NCI-H1105 treated with DMSO at 0.1 percent for 48 hours (cell line): ENCODE results near the gene TUBA3E.
"Not testable (repeated sequence)": the region's sequence is repeated elsewhere in the genome, so short reads cannot be mapped to it uniquely, and the experiment has no call there.

Experiments
- DNase-seq: peaks from one replicate; lab custom pipeline; 2025; lab: John Stamatoyannopoulos, UW

Gene TUBA3E

GRCh38 chr2:130191319-130191718, 6.9 kb downstream of the TUBA3E start:
- not testable (repeated sequence) for DNase-seq

GRCh38 chr2:130190237-130190636, 8.0 kb downstream of the TUBA3E start:
- DNase-seq, result no peak

- DNase-seq, result not testable (repeated sequence)
These were observed 9.3 kb downstream of the TUBA3E start for GRCh38 chr2:130188958-130189357.

- not testable (repeated sequence) for DNase-seq
These were observed 10.1 kb downstream of the TUBA3E start for GRCh38 chr2:130187859-130188792.

- no peak for DNase-seq
These were observed 11.0 kb downstream of the TUBA3E start for GRCh38 chr2:130187268-130187667.

- DNase-seq, result no peak
These were observed 11.8 kb downstream of the TUBA3E start for GRCh38 chr2:130186391-130186790.

GRCh38 chr2:130185896-130186295, 12.3 kb downstream of the TUBA3E start:
- no peak for DNase-seq

- DNase-seq, result no peak
These were observed 12.8 kb downstream of the TUBA3E start for GRCh38 chr2:130185436-130185835.

- no peak for DNase-seq
These were observed 14.5 kb downstream of the TUBA3E start for GRCh38 chr2:130183512-130184373.

GRCh38 chr2:130182826-130183511, 15.3 kb downstream of the TUBA3E start:
- not testable (repeated sequence) for DNase-seq

- DNase-seq, result peak; percentile 75
These were observed 16.2 kb downstream of the TUBA3E start, which contains the start of gene MZT2B for GRCh38 chr2:130181880-130182682. Gene MZT2B, plus strand, starts transcription at chr2:130182262. Its CDS starts 21 bp downstream, at chr2:130182283.

GRCh38 chr2:130181325-130181879, 16.8 kb downstream of the TUBA3E start, which contains the start of gene SMPD4:
Gene SMPD4, minus strand, starts transcription at chr2:130181602. Its CDS starts 5,010 bp downstream, at chr2:130176592.
- DNase-seq, result peak; percentile 89

- DNase-seq, result not testable (repeated sequence)
These were observed 17.6 kb downstream of the TUBA3E start for GRCh38 chr2:130180404-130181324.

GRCh38 chr2:130174866-130175265, 23.4 kb downstream of the TUBA3E start:
- DNase-seq, result not testable (repeated sequence)

GRCh38 chr2:130169896-130170295, 28.3 kb downstream of the TUBA3E start:
- no peak for DNase-seq

- not testable (repeated sequence) for DNase-seq
These were observed 29.1 kb downstream of the TUBA3E start for GRCh38 chr2:130169163-130169562.

GRCh38 chr2:130166611-130167010, 31.6 kb downstream of the TUBA3E start:
- not testable (repeated sequence) for DNase-seq

- no peak for DNase-seq
These were observed 32.8 kb downstream of the TUBA3E start for GRCh38 chr2:130165293-130166016.

- DNase-seq, result no peak
These were observed 35.3 kb downstream of the TUBA3E start for GRCh38 chr2:130162968-130163367.
